A549 treated with RU486 at 1 μM for 4 hours (cell line): ENCODE measurements around the gene HINT3. TPM values are rescaled to one million over a fixed set of nuclear protein-coding genes. Genes with fewer than 3 reads are reported as not detected.

ENCODE experiments used
- total RNA-seq: library from RNA; stranded (reverse); fragments of 200-300 nt; extraction: Qiagen RNA extraction; gene quantifications from 5 replicates; pipeline ENCODE4 v1.2.3, GENCODE V29; 2022; ENCODE audit warnings: low read depth

HINT3 gene
- total RNA-seq = 4.1 to 8.4 TPM (median 7.4 TPM) in 5 replicates

GRCh38 chr6:125956506-125957390 lies at the start of gene HINT3:
TSS of gene HINT3 (plus strand) at chr6:125956770. CDS start at chr6:125956978, 208 bp downstream.

GRCh38 chr6:125986301-125987025 lies 29.9 kb downstream of the HINT3 start, which contains the start of gene TRMT11:
TSS of gene TRMT11 (plus strand) at chr6:125986540. CDS start at chr6:125986551, 11 bp downstream.

Other genes starting within 250 kb of the HINT3 start
- 0.06 to 0.08 TPM in 2 of 5 replicates, not detected in the others for gene HEY2, start 207.1 kb upstream of the HINT3 start, total RNA-seq
- gene NCOA7, start 165.8 kb upstream of the HINT3 start, total RNA-seq = 19.8 to 33.2 TPM (median 31.2 TPM) in 5 replicates
- 8.8 to 14.6 TPM (median 12.7 TPM) in 5 replicates for gene TRMT11, start 29.8 kb downstream of the HINT3 start, total RNA-seq